HG03558 (cell line): ENCODE measurements around the gene SIL1.

Source experiments
- ATAC-seq: cut with Tn5 transposase; IDR thresholded peaks from one replicate; pipeline ENCODE4 v1.9.1; 2021; ENCODE audit warnings: moderate number of reproducible peaks; ENCODE audit not compliant: unreplicated experiment; ENCODE audit errors: extremely low read depth

SIL1 gene

GRCh38 chr5:138909734-138910133, 288.4 kb downstream of the SIL1 start:
- no peak for ATAC-seq

- no peak for ATAC-seq
Measured at GRCh38 chr5:138905541-138905940, 292.6 kb downstream of the SIL1 start.

GRCh38 chr5:138903130-138903775, 294.9 kb downstream of the SIL1 start:
- no peak for ATAC-seq

- no peak for ATAC-seq
Measured at GRCh38 chr5:138901716-138902115, 296.5 kb downstream of the SIL1 start.

GRCh38 chr5:138900281-138900965, 297.7 kb downstream of the SIL1 start:
- no peak for ATAC-seq

GRCh38 chr5:138898742-138899141, 299.4 kb downstream of the SIL1 start:
- no peak for ATAC-seq

GRCh38 chr5:138898299-138898698, 299.9 kb downstream of the SIL1 start:
- ATAC-seq = no peak
